Measurements from ENCODE around the gene HCFC1. TPM values are rescaled to one million over a fixed set of nuclear protein-coding genes. Genes with fewer than 3 reads are reported as not detected.

HCFC1 gene
- total and polyA plus RNA-seq, 2 of the 8 experiments (the other 6 are each of a cell fraction or from before 2014, with no cell fraction given): 24.9 to 117 TPM

DNA sequence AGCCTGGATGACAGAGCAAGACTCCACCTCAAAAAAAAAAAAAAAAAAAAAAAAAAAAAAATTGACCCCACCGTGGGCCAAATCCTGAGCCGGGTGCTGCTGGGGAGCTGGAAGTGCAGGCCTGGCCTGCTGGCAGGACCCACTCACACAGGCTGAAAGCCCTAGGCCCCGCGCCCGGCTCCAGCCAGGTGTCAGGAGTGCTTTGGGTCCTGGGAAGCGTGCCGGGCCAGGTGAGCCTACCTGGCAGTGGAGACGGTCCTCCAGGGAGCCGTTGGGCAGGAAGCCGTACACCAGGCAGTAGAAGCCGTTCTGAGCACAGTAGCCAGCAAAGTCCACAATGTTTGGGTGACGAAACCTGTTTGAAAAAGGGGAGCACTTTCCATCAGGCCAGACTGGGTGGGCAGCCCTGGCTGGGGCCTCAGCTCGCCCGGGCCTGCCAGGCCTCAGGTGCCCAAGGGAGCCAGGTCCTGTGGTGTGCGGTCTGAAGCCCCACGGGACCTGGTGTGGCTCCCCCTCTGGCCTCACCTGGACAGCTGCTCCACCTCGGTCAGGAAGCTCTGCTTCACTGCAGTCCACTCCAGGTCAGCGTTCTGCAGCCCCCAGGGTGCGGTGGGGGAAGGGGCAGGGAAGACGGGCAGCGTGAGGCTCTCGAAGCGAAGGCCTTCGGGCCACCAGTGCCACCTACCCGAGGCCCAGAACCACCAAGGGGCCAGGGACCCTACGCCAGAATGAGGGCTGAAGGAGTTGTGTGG is 46.3 kb upstream of the HCFC1 start:
- H2BK120ac ChIP-seq (replicated peaks; ENCODE audit: low read depth, low read length): no peak overlapping the region
- no peak overlapping the region for H2BK15ac ChIP-seq (ENCODE audit: low read length)
- CTCF ChIA-PET (ENCODE audit: partially characterized antibody): interaction anchor here (0.6 to 1.9 kb wide), 3 partner anchors 16 to 96 kb away, joined by 3 to 5 read pairs (median 3); no protein-coding TSS in a partner anchor
- H3K14ac ChIP-seq (ENCODE audit: insufficient read length): no peak overlapping the region
- POLR2A ChIA-PET (ENCODE audit: partially characterized antibody): interaction anchor here (1.2 to 1.8 kb wide), 2 partner anchors 14 to 45 kb away, joined by 4 to 5 read pairs; no protein-coding TSS in a partner anchor
- H3K27ac ChIP-seq (ENCODE audit: low read depth, low read length): no peak overlapping the region
- H2AK5ac ChIP-seq (ENCODE audit: low read depth, low read length): no peak overlapping the region
- H4K20me1 ChIP-seq (replicated peaks in 1 of 2; ENCODE audit: control insufficient read depth in 1 of 2, insufficient read depth in 2 of 2, low read length in 2 of 2): no peaks in the 10 kb centered on the region
- no peak overlapping the region for H3K4ac ChIP-seq (replicated peaks; ENCODE audit: insufficient read length, low read depth, low read length)
- H3K79me1 ChIP-seq (ENCODE audit: low read depth, low read length): no peaks in the 10 kb centered on the region
- no peaks in the 10 kb centered on the region for H3K9me3 ChIP-seq (ENCODE audit: insufficient read depth in 2 of 2, low read depth in 1 of 2, low read length in 1 of 2)
- no peaks in the 10 kb centered on the region for H3K79me2 ChIP-seq (ENCODE audit: control insufficient read depth in 1 of 2, insufficient read depth in 2 of 2, low read length in 2 of 2)
- H3K23ac ChIP-seq (ENCODE audit: insufficient read length): no peak overlapping the region
- no peak overlapping the region for H2AFZ ChIP-seq (ENCODE audit: low read length)
- no peak overlapping the region for H3K56ac ChIP-seq (replicated peaks; ENCODE audit: insufficient read length, low read depth, low read length)
- no peak overlapping the region for H2BK5ac ChIP-seq (ENCODE audit: low read depth, low read length)
- no peak overlapping the region for H4K5ac ChIP-seq (ENCODE audit: insufficient read length, low read depth, low read length)
- peaks cover 2 to 28% (median 12%) of the 10 kb centered on the region in 4 experiments for H3K4me1 ChIP-seq (replicated peaks in 1 of 4; ENCODE audit: control insufficient read depth in 3 of 4, insufficient read depth in 4 of 4, low read length in 3 of 4)
- no peak overlapping the region for H4K8ac ChIP-seq (ENCODE audit: extremely low read depth, insufficient read depth, low read length)
- FAIRE-seq: no peak
- DNase-seq (ENCODE audit: low read depth in 1 of 2, low spot score in 2 of 2): no peak
- peaks cover 2 to 11% (median 7%) of the 10 kb centered on the region in 4 experiments; a peak in 3 of 8 replicates for H3K36me3 ChIP-seq (ENCODE audit: control insufficient read depth in 2 of 4, insufficient read depth in 4 of 4, low read length in 3 of 4)
- H4K91ac ChIP-seq (replicated peaks; ENCODE audit: insufficient read length, low read length): no peak overlapping the region
- WGBS, 2 experiments (ENCODE audit: extremely low coverage in 1 of 2, insufficient coverage in 1 of 2, insufficient read length in 1 of 2, insufficient replicate concordance in 2 of 2, low coverage in 1 of 2, low lambda C conversion rate in 2 of 2, missing lambda C conversion rate in 1 of 2): 93% methylated on average over 5 of the region's 26 CpGs; no CpG with 5 or more reads in 1 of the 2 experiments
- no peak overlapping the region for H3K18ac ChIP-seq (ENCODE audit: extremely low read depth, low read length)
- H2BK12ac ChIP-seq (ENCODE audit: low read depth, low read length): no peak overlapping the region
- H3K4me2 ChIP-seq (ENCODE audit: insufficient read depth in 1 of 2, low read depth in 2 of 2, low read length in 2 of 2): no peak overlapping the region; a peak in 2 of 4 replicates
- H3K27me3 ChIP-seq (replicated peaks in 1 of 4; ENCODE audit: control insufficient read depth in 3 of 4, extremely low read depth in 1 of 4, insufficient read depth in 3 of 4, low read length in 3 of 4): no peaks in the 10 kb centered on the region
- H3K23me2 ChIP-seq (ENCODE audit: low read depth, low read length): peaks cover 2% of the 10 kb centered on the region; the same call in 1 of the 2 replicates
- TF ChIP-seq, protein P1, sequence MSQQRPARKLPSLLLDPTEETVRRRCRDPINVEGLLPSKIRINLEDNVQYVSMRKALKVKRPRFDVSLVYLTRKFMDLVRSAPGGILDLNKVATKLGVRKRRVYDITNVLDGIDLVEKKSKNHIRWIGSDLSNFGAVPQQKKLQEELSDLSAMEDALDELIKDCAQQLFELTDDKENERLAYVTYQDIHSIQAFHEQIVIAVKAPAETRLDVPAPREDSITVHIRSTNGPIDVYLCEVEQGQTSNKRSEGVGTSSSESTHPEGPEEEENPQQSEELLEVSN (IDR thresholded peaks at IDR 0.05): no peak
- TF ChIP-seq SIN3A (conservative IDR thresholded peaks at IDR 0.05 in 1 of 2, IDR thresholded peaks at IDR 0.05 in 1 of 2; ENCODE audit: low read depth in 1 of 2, low read length in 2 of 2) (no peak), SP4 (IDR thresholded peaks at IDR 0.05; ENCODE audit: low read length) (no peak)
- TF ChIP-seq, protein P2, sequence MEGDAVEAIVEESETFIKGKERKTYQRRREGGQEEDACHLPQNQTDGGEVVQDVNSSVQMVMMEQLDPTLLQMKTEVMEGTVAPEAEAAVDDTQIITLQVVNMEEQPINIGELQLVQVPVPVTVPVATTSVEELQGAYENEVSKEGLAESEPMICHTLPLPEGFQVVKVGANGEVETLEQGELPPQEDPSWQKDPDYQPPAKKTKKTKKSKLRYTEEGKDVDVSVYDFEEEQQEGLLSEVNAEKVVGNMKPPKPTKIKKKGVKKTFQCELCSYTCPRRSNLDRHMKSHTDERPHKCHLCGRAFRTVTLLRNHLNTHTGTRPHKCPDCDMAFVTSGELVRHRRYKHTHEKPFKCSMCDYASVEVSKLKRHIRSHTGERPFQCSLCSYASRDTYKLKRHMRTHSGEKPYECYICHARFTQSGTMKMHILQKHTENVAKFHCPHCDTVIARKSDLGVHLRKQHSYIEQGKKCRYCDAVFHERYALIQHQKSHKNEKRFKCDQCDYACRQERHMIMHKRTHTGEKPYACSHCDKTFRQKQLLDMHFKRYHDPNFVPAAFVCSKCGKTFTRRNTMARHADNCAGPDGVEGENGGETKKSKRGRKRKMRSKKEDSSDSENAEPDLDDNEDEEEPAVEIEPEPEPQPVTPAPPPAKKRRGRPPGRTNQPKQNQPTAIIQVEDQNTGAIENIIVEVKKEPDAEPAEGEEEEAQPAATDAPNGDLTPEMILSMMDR (IDR thresholded peaks at IDR 0.05; ENCODE audit: control extremely low read depth in 1 of 3, insufficient read depth in 1 of 3, low read depth in 1 of 3, low read length in 3 of 3): no peak
- H3K9ac ChIP-seq (replicated peaks in 1 of 4; ENCODE audit: extremely low read depth in 1 of 4, low read depth in 3 of 4, low read length in 3 of 4): no peak overlapping the region
- no peak overlapping the region for H2BK20ac ChIP-seq (ENCODE audit: low read length)
- H3K4me3 ChIP-seq (ENCODE audit: extremely low read depth in 1 of 4, insufficient read depth in 2 of 4, low read depth in 3 of 4, low read length in 4 of 4): no peak overlapping the region
